Activated T-cell treated with anti-CD3 and anti-CD28 coated beads, Interleukin-2, amount 50 U/mL, for 72 hours (primary cell): ENCODE measurements around the gene AOC1. TPM values are rescaled to one million over a fixed set of nuclear protein-coding genes. Genes with fewer than 3 reads are reported as not detected.

Experiments used
- ATAC-seq, 2 donors: fragments of 150-1000 bp; cut with Tn5 transposase; replicated peaks in 1 of 2; 2 replicates each; pipeline ENCODE4 v1.10.0; 2021; ENCODE audit warnings: moderate library complexity in 2 of 2, mild to moderate bottlenecking in 1 of 2
- DNase-seq, 2 donors: peaks; one replicate each; pipeline ENCODE4 v3.0.0; 2021 to 2022; ENCODE audit warnings: mixed read lengths in 1 of 2
- H3K27ac Mint-ChIP-seq: one replicate; pipeline ENCODE4 v1.8.0; 2022; ENCODE audit warnings: mild to moderate bottlenecking, moderate library complexity, mixed read lengths
- H3K27me3 Mint-ChIP-seq: one replicate; pipeline ENCODE4 v1.8.0; 2022; ENCODE audit warnings: low read depth, mixed read lengths
- H3K36me3 Mint-ChIP-seq, 2 donors: one replicate each; pipeline ENCODE4 v1.8.0; 2022; ENCODE audit warnings: mixed read lengths in 2 of 2, mild to moderate bottlenecking in 1 of 2; ENCODE audit not compliant: insufficient read depth in 2 of 2
- H3K4me1 Mint-ChIP-seq: one replicate; pipeline ENCODE4 v1.8.0; 2022; ENCODE audit warnings: low read depth, mixed read lengths
- H3K4me3 Mint-ChIP-seq, 2 donors: one replicate each; pipeline ENCODE4 v1.8.0; 2022; ENCODE audit warnings: mild to moderate bottlenecking in 2 of 2, mixed read lengths in 2 of 2, moderate library complexity in 2 of 2
- H3K9me3 Mint-ChIP-seq, 2 donors: one replicate each; pipeline ENCODE4 v1.8.0; 2022; ENCODE audit warnings: mixed read lengths in 2 of 2
- total RNA-seq, 2 donors: library from RNA; stranded (reverse); gene quantifications; one replicate each; pipeline ENCODE4 v1.2.3, GENCODE V29; 2022

AOC1 gene
- total RNA-seq, 2 donors from 2014 or later: not detected

DNA sequence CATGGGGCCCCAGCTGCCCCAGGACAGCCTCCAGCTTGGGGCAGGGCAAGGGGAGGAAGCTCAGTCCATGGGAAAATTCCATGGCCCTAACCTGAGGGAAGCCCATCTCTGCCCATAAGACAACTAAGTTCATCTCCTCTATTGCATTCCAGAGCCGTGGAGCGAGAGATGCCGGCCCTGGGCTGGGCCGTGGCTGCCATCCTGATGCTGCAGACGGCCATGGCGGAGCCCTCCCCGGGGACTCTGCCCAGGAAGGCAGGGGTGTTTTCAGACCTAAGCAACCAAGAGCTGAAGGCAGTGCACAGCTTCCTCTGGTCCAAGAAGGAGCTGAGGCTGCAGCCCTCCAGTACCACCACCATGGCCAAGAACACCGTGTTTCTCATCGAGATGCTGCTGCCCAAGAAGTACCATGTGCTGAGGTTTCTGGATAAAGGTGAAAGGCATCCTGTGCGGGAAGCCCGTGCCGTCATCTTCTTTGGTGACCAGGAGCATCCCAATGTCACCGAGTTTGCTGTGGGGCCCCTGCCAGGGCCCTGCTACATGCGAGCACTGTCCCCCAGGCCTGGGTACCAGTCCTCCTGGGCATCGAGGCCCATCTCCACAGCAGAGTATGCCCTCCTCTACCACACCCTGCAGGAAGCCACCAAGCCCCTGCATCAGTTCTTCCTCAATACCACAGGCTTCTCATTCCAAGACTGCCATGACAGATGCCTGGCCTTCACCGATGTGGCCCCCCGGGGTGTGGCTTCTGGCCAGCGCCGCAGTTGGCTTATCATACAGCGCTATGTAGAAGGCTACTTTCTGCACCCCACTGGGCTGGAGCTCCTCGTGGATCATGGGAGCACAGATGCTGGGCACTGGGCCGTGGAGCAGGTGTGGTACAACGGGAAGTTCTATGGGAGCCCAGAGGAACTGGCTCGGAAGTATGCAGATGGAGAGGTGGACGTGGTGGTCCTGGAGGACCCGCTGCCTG is 4.3 kb downstream of the AOC1 start:
- ATAC-seq: no peak
- H3K27me3 Mint-ChIP-seq: peaks cover 16% of the 10 kb centered on the region
- no peak for DNase-seq
- H3K27ac Mint-ChIP-seq: no peak overlapping the region
- no peak overlapping the region for H3K4me3 Mint-ChIP-seq
- no peaks in the 10 kb centered on the region for H3K4me1 Mint-ChIP-seq
- no peaks in the 10 kb centered on the region for H3K9me3 Mint-ChIP-seq
- no peaks in the 10 kb centered on the region for H3K36me3 Mint-ChIP-seq

DNA sequence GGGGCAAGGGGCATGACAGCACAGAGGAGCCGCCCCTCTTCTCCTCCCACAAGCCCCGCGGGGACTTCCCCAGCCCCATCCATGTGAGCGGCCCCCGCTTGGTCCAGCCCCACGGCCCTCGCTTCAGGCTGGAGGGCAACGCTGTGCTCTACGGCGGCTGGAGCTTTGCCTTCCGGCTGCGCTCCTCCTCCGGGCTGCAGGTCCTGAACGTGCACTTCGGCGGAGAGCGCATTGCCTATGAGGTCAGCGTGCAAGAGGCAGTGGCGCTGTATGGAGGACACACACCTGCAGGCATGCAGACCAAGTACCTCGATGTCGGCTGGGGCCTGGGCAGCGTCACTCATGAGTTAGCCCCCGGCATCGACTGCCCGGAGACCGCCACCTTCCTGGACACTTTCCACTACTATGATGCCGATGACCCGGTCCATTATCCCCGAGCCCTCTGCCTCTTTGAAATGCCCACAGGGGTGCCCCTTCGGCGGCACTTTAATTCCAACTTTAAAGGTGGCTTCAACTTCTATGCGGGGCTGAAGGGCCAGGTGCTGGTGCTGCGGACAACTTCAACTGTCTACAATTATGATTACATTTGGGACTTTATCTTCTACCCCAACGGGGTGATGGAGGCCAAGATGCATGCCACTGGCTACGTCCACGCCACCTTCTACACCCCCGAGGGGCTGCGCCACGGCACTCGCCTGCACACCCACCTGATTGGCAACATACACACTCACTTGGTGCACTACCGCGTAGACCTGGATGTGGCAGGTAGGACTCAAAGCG is 5.1 kb downstream of the AOC1 start:
- DNase-seq (no peak), ATAC-seq (no peak)
- H3K4me1 Mint-ChIP-seq: no peaks in the 10 kb centered on the region
- H3K9me3 Mint-ChIP-seq: no peaks in the 10 kb centered on the region
- peaks cover 13% of the 10 kb centered on the region for H3K27me3 Mint-ChIP-seq
- H3K27ac Mint-ChIP-seq: no peak overlapping the region
- H3K36me3 Mint-ChIP-seq: no peaks in the 10 kb centered on the region
- H3K4me3 Mint-ChIP-seq: no peak overlapping the region

DNA sequence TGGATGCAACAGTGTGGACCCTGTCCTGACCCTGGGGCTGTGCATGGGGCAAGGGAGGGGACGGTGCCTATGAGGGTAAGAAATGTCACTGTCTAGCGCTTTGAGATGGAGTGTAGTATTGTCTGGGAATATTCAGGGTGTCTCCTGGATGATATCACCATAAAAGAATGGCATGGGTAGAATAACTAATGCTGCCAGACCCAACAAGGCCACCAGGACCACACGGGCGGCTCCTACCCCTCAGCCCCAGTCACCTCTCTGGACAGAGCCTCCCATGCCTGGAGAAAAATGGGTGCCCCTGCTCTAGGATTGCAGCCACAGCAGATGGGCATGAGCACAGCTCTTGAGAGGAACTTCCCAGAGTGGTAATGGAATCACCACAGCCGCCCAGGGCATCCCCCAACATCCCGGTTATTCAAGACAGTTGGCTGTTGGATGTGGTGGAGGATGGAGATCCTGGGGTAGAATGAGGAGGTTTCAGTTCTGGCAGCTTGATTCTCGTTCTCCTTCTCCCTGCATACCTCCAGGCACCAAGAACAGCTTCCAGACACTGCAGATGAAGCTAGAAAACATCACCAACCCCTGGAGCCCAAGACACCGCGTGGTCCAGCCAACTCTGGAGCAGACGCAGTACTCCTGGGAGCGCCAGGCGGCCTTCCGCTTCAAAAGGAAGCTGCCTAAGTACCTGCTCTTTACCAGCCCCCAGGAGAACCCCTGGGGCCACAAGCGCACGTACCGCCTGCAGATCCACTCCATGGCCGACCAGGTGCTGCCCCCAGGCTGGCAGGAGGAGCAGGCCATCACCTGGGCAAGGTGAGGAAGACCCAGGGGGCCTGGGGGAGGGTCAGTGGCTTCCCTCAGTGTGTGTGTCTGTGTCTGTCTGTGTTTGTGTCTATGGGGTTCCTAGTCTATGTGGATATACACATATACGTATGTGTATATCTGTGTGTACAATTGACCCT is 6.2 kb downstream of the AOC1 start:
- ATAC-seq: no peak

DNA sequence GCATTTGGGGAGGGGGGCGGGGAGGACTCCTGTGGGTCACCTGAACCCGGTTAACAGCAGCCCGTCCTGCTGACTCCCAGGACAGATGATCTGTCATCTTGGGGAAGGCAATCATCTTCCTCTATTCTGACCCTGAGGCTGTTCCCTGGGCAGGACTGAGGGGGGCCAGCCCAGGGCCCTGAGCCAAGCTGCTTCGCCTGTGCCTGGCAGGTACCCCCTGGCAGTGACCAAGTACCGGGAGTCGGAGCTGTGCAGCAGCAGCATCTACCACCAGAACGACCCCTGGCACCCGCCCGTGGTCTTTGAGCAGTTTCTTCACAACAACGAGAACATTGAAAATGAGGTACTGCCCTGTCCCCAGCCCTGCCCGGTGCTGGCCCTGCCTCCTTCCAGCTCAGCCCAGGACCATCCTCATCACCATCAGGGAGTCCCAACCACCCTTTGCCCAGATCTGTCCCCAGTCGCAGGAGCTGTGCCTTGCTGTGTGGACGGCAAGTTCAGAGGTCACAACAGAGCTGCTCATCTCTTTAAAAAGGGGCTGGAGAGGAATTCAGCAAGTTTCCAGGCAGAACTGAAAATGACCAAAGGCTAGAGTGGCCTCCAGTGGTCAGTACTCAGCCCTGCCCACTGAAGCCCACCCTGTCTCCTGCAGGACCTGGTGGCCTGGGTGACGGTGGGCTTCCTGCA is 8.1 kb downstream of the AOC1 start:
- H3K36me3 Mint-ChIP-seq: no peaks in the 10 kb centered on the region
- no peak overlapping the region for H3K4me3 Mint-ChIP-seq
- DNase-seq: no peak
- no peaks in the 10 kb centered on the region for H3K9me3 Mint-ChIP-seq
- no peaks in the 10 kb centered on the region for H3K4me1 Mint-ChIP-seq
- peaks cover 15% of the 10 kb centered on the region for H3K27me3 Mint-ChIP-seq
- no peak overlapping the region for H3K27ac Mint-ChIP-seq
- no peak for ATAC-seq

More for the DNA sequence above, 6.2 kb downstream of the AOC1 start:
- H3K4me3 Mint-ChIP-seq: no peak overlapping the region
- H3K36me3 Mint-ChIP-seq: no peaks in the 10 kb centered on the region
- no peak for DNase-seq
- peaks cover 15% of the 10 kb centered on the region for H3K27me3 Mint-ChIP-seq
- no peak overlapping the region for H3K27ac Mint-ChIP-seq
- no peaks in the 10 kb centered on the region for H3K9me3 Mint-ChIP-seq
- no peaks in the 10 kb centered on the region for H3K4me1 Mint-ChIP-seq

DNA sequence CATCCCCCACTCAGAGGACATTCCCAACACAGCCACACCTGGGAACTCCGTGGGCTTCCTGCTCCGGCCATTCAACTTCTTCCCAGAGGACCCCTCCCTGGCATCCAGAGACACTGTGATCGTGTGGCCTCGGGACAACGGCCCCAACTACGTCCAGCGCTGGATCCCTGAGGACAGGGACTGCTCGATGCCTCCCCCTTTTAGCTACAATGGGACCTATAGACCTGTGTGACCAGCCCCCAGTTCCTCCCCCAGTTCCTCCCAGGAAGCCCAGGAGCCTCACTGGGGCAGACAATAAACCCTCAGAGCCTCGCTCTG is 8.6 kb downstream of the AOC1 start:
- H3K4me1 Mint-ChIP-seq: no peaks in the 10 kb centered on the region
- ATAC-seq (no peak), DNase-seq (no peak)
- H3K9me3 Mint-ChIP-seq: no peaks in the 10 kb centered on the region
- no peak overlapping the region for H3K4me3 Mint-ChIP-seq
- no peaks in the 10 kb centered on the region for H3K36me3 Mint-ChIP-seq
- H3K27me3 Mint-ChIP-seq: peaks cover 15% of the 10 kb centered on the region
- no peak overlapping the region for H3K27ac Mint-ChIP-seq

DNA sequence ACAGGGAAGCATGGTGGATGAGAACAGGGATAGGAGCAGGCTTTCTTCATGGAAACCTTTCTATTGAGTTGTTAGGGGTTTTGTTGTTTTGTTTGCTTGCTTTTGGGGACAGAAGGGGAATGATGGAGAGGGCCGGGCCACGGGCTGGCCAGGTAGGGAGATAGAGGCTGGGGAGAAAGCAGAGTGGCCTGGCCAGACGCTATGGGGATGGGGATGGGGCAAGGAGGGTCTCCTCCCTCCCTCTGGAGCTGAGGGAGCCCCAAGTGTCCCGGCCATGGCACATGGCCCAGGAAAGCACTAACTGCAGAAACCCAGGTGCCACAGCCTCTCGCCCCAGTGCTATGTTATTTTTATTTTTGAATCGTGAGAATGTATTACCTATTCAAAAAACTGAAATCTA is 10.0 kb downstream of the AOC1 start:
- Mint-ChIP-seq H3K9me3 (no peaks in the 10 kb centered on the region), H3K4me1 (peaks cover under 1% of the 10 kb centered on the region), H3K27me3 (peaks cover 21% of the 10 kb centered on the region), H3K27ac (no peak overlapping the region), H3K36me3 (no peaks in the 10 kb centered on the region), H3K4me3 (no peak overlapping the region)
- DNase-seq: no peak
- ATAC-seq: no peak

DNA sequence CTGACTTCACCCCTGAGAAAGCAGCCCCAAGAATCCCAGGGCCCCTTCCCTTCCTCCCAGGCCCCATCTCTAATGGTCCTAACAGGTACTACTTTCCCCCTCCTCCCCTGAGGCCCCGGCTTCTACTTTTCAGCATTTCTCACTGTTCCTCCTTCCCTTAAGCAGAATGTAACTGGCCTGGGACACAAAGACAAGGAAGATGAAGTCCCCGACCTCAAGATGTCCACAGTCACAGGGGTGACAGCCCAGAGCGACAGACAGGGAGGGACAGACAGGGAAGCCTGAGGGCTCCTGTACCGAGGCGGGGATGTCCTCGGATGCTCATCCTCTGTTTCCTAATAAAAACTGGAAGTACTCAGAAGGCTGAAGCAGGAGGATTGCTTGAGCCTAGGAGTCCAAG is 11.6 kb downstream of the AOC1 start:
- H3K27ac Mint-ChIP-seq: no peak overlapping the region
- DNase-seq (no peak), ATAC-seq (no peak)
- no peak overlapping the region for H3K4me3 Mint-ChIP-seq
- H3K4me1 Mint-ChIP-seq: peaks cover 5% of the 10 kb centered on the region
- H3K36me3 Mint-ChIP-seq: no peaks in the 10 kb centered on the region
- H3K9me3 Mint-ChIP-seq: no peaks in the 10 kb centered on the region
- peaks cover 37% of the 10 kb centered on the region for H3K27me3 Mint-ChIP-seq

DNA sequence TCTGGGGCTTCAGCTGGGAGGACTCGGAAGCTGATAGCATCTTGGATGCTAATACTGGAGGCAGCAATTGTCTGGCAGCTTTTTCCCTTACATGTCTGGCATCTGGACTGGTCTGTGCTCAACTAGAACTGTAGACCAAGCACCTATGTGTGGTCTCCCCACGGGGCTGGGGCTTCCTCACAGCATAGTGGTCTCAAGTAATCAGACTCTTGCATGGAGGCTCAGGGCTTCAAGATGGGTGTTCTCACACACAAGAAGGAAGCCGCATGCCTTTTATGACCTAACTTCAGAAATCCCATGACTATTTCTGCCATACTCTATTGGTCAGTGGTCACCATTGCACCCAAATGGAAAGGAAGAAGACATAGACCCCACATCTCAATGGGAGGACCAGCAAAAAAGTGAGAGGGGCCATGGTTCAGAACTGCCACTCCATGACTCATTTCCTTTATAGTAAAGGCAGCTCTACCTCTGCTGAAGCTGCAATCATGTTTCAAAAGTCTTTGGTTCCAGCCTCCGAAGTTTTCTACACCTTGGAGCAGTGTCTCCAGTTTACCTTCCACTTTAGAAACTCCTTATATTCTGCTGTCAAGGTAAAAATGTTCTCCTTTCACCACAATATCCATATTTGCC is 14.7 kb downstream of the AOC1 start:
- H3K4me1 Mint-ChIP-seq: peaks cover 5% of the 10 kb centered on the region
- peak in 1 of 2 donors; percentile 46 for ATAC-seq
- H3K4me3 Mint-ChIP-seq: peak overlapping the region in 1 of 2 donors; percentile 20
- H3K9me3 Mint-ChIP-seq: peaks cover 0 to 2% of the 10 kb centered on the region in 2 donors
- peak overlapping the region; percentile 10 for H3K27ac Mint-ChIP-seq
- no peaks in the 10 kb centered on the region for H3K36me3 Mint-ChIP-seq
- peaks cover 52% of the 10 kb centered on the region for H3K27me3 Mint-ChIP-seq
- DNase-seq: no peak

DNA sequence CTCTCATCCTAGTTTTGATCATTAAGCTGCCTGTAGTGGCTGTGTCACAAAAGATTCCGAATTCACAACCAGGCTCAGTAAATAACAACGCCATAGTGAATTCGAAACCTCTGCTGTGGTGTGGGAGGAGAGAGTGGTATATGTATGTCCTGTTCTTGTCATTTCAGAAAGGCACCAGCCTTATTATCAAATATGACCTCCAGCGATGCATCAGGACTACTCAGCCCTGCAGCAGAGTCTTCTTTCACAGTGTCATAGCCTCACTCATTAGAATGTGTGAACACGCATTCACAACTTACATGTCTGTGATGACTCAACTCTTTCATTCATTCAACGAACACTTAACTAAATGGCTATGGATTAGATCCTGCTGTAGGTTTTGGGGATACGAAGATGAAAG is 15.3 kb downstream of the AOC1 start:
- H3K4me1 Mint-ChIP-seq: peaks cover 5% of the 10 kb centered on the region
- ATAC-seq: peak; percentile 71 to 99
- H3K36me3 Mint-ChIP-seq: no peaks in the 10 kb centered on the region
- DNase-seq: peak in 1 of 2 donors; percentile 15
- peak overlapping the region in 1 of 2 donors; percentile 20 for H3K4me3 Mint-ChIP-seq
- peaks cover 48% of the 10 kb centered on the region for H3K27me3 Mint-ChIP-seq
- peak overlapping the region; percentile 10 for H3K27ac Mint-ChIP-seq
- H3K9me3 Mint-ChIP-seq: peaks cover 0 to 2% of the 10 kb centered on the region in 2 donors

DNA sequence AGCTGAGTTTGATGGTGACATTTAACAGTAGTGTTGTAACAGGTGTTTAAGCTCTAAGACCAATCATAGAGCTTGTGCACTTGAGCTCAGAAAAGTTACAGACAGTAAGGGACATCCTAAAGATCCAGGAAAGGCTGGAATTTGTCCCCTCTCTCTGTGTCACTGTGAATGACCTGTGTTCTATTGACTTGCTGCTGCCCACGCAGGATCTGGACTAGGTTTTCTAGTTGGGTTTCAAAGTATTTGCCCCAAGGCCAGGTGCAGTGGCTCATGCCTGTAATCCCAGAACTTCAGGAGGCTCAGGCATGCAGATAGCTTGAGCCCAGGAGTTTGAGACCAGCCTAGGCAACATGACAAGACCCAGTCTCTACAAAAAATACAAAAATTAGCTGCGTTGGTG is 17.1 kb downstream of the AOC1 start:
- DNase-seq: no peak
- Mint-ChIP-seq H3K27ac (no peak overlapping the region), H3K27me3 (peaks cover 45% of the 10 kb centered on the region), H3K36me3 (no peaks in the 10 kb centered on the region), H3K4me1 (peaks cover 5% of the 10 kb centered on the region), H3K9me3 (peaks cover 0 to 2% of the 10 kb centered on the region in 2 donors), H3K4me3 (no peak overlapping the region)
- ATAC-seq: no peak

DNA sequence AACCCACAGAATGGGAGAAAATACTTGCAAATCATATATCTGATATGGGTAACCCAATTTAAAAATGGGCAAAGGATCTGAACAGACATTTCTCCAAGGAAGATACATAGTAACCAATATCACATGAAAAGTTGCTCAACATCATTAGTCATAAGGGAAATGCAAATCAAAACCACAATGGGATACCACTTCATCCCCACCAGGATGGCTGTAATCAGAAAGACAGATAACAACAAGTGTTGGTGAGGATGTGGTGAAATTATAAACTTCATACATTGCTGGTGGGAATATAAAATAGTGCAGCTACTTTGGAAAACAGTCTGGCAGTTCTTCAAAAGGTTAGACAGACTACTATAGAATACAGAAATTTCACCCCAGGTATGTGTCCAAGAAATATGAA is 19.3 kb downstream of the AOC1 start:
- ATAC-seq (no peak), DNase-seq (no peak)
- Mint-ChIP-seq H3K4me1 (peaks cover 5% of the 10 kb centered on the region), H3K27me3 (peaks cover 51% of the 10 kb centered on the region), H3K27ac (no peak overlapping the region), H3K36me3 (no peaks in the 10 kb centered on the region), H3K9me3 (peaks cover 0 to 2% of the 10 kb centered on the region in 2 donors), H3K4me3 (no peak overlapping the region)
